NCI-H748 (cell line): ENCODE measurements around the gene PAPOLA.
A peak's percentile ranks its signal among the peaks of the same experiment; 100 is the strongest.

ENCODE experiments used
- DNase-seq: peaks from one replicate; lab custom pipeline; 2025; ENCODE audit not compliant: unreplicated experiment; lab: John Stamatoyannopoulos, UW

PAPOLA gene

GRCh38 chr14:96564389-96564788 is 62.2 kb downstream of the PAPOLA start:
- DNase-seq: no peak

- no peak for DNase-seq
Measured at GRCh38 chr14:96565811-96566210, 63.6 kb downstream of the PAPOLA start.

GRCh38 chr14:96567289-96567899 is 65.2 kb downstream of the PAPOLA start:
- DNase-seq: peak; percentile 57

DNA sequence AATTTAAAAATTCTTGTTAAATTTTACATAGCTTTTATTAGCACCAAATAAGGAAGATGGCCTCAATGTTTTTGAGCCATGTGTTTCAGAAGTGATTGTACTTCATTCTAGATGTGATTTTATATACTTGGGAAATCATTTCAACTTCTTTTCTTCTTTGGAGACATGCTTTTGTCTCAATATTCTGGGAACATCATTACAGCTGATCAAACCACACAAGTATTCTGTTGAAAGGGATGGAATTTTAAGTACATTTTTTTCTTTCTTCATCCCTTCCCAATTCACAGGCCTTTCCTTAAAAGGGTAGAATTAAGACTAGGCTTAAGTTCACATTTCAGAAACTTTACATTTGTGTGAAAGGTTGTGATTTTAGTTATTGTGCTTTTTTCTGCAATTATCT is 66.4 kb downstream of the PAPOLA start:
- no peak for DNase-seq

DNA sequence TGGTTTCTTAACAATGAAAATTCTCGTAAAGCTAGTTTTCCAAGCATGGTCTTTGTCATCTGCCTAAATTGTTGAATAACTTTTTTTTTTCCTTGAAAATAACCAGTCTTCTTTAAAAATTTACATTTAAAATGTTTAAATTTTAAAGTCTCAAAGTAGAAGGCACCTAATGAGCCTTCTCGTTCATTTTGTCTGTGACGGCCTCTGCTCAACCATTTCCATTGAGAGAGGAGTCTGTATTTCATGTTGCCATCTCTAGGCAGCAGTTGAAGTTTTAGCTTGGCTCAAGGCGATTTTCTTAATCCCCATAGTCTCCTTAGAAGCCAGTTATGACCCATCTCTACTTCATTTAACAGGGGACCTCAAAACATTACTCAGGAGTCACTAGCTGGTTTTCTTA is 69.1 kb downstream of the PAPOLA start:
- DNase-seq: no peak

- DNase-seq: no peak
Measured at GRCh38 chr14:96573473-96574100, 71.4 kb downstream of the PAPOLA start.

DNA sequence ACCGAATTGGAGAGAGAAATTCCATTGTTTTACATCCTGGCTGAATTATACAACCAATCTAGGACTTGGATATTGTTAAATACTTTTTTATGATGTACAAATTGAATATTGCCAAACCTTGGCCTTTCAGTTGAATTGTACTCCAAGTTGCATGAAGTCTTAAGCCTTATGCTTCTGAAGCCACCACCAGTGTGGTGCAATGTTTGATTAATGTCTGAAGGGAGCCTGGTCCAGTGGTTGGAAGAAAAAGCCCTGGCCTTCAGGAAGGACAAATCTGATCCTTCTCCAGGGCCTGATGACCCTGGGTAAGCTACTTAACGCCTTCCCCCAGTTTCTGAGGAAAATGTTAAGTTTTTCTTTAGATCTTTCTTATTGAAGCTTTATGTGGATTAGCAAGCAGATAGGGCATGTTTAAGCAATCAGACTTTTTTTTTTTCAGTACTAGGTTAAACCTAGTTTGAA is 72.0 kb downstream of the PAPOLA start:
- no peak for DNase-seq

DNA sequence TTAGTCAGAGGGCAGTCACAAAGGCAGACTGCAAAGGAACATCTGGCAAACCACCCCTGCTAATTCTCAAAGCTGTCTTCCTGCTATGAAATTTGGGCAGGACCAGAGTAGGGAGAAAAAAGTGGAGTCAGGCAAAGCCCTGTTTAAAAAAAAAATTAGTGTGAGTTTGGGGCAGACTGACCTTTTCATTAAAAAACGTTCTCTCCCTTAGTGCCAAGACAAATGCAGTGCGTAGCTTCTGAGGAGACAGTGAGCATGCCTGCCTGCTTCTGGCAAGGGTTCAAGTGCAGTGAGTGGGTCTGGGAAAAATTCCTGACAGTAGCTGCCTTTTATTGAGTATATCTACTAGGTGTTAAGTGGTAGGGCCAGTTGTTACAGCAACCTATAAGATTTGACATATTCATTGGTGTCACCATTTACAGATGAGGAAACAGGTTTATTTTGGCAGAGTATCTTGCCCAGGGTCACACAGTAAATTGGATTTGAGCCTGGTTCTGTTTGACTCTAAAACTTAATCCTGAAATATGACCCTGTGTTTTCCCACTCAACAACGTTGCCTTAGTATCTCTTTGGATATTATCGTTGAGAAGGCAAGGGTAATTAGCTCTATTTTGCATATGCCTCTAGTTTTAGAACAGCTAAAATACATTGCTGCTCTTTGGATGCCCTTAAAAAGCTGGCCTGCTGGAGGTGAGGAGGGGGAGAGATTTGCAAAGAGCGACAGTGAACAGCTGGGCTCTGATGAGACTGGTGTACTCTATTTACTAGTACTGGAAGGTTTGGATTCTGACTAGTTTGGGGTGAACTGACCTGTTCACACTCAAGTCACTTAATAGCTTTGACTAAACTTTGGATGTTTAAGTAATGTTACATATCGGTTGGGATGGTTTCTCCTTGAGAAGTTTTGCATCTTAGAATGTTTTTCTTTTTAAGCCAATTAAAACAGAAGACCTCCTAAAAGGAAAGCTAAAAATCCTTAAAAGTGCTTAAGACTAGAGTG is 72.8 kb downstream of the PAPOLA start:
- peak; percentile 45 for DNase-seq

- DNase-seq: no peak
Measured at GRCh38 chr14:96576359-96576758, 74.2 kb downstream of the PAPOLA start.

GRCh38 chr14:96576937-96577336 is 74.8 kb downstream of the PAPOLA start:
- DNase-seq: no peak

- no peak for DNase-seq
Measured at GRCh38 chr14:96578619-96579018, 76.4 kb downstream of the PAPOLA start.

DNA sequence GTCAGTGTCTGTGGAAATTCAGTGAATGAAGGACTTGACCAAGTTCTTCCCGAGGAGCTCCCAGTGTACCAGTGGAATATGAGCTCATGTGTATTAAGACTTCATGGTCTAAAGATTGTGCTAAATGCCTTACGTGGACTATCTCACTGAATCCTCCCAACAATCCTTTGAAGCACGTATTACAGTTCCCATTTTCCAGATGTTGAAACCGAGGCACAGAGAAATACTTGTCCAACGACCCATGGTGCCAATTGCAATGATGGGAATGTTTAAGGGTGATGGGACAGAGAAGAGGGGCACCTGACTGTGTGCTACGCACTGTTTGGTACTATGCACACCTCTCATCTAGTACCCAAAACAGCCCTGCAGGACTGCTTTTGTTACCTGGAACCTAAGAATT is 77.2 kb downstream of the PAPOLA start:
- DNase-seq: no peak

DNA sequence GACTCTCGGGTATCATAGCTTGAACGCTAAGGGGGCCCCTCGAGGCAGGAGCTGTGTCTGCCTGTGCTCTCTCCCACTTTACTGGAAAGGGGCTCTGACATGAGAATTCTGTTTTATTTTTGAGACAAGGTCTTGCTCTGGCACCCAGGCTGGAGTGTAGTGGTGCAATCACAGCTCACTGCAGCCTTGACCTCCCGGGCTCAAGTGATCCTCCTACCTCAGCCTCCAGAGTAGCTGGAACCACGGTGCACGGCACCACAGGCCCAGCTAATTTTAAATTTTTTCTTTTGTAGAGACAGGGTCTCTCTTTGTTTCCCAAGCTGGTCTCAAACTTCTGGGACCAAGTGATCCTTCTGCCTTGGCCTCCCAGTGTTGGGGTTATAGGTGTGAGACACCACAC is 77.7 kb downstream of the PAPOLA start:
- DNase-seq: no peak

- DNase-seq: no peak
Measured at GRCh38 chr14:96580566-96580965, 78.4 kb downstream of the PAPOLA start.

DNA sequence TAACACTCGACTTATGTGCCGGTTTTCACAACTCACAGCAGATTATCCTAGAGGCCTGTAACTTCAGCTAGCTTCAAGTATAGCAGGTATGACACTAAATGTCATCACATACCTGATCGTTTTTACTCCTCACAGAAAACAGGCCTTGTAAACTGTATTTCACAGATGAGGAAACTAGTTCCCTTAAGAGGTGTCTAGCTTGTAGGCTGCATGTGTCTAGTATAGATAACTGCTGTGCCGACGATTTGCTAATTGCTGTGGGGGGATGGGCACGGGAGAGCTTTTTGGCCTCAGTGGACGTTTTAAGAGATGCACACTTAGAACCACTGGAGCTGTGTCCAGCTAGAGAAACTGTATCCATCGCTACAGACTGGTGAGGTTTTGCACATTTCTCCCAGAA is 78.8 kb downstream of the PAPOLA start:
- DNase-seq: no peak

- peak; percentile 17 for DNase-seq
Measured at GRCh38 chr14:96581902-96582301, 79.7 kb downstream of the PAPOLA start.

- no peak for DNase-seq
Measured at GRCh38 chr14:96582411-96582961, 80.3 kb downstream of the PAPOLA start.

- no peak for DNase-seq
Measured at GRCh38 chr14:96582995-96583394, 80.8 kb downstream of the PAPOLA start.

- DNase-seq: no peak
Measured at GRCh38 chr14:96583569-96584041, 81.4 kb downstream of the PAPOLA start.

GRCh38 chr14:96584199-96584906 is 82.2 kb downstream of the PAPOLA start:
- peak; percentile 79 for DNase-seq
